Brain microvascular endothelial cell (primary cell): ENCODE results near the gene TET2.

Experiments
- DNase-seq: peaks from one replicate; pipeline ENCODE4 v3.0.0-alpha.2; 2020
- H3K27ac ChIP-seq: fragments of 250-450 bp; sonication (Bioruptor Pico); 2 replicates; pipeline ENCODE4 v1.5.1; 2020; ENCODE audit warnings: mild to moderate bottlenecking, moderate library complexity
- H3K27me3 ChIP-seq: fragments of 250-450 bp; sonication (Bioruptor Pico); replicated peaks from 2 replicates; pipeline ENCODE4 v1.5.1; 2020; ENCODE audit warnings: mild to moderate bottlenecking
- H3K36me3 ChIP-seq: fragments of 250-450 bp; sonication (Bioruptor Pico); replicated peaks from 2 replicates; pipeline ENCODE4 v1.5.1; 2020; ENCODE audit warnings: mild to moderate bottlenecking
- H3K4me3 ChIP-seq: 2 replicates; pipeline ENCODE4 v1.5.1; 2011; ENCODE audit warnings: low read depth, mild to moderate bottlenecking, control low read depth, low read length, moderate library complexity
- CTCF ChIP-seq: IDR thresholded peaks from 2 replicates; pipeline ENCODE4 v1.5.1; 2011; ENCODE audit warnings: low read depth, mild to moderate bottlenecking, moderate library complexity, low read length, control low read depth, inconsistent platforms; ENCODE audit errors: missing control alignments
- in situ Hi-C: cut with HindIII; loops from 2 replicates; pipeline ENCODE4 v1.10.0; 2017; ENCODE audit warnings: low sequenced_read_pairs, low pct_ligation_motif_present

The TET2 gene

GRCh38 chr4:105158837-105159236 is 12.2 kb downstream of the TET2 start:
- Histone ChIP-seq H3K36me3 (no peaks in the 10 kb centered on the region), H3K27me3 (no peaks in the 10 kb centered on the region), H3K27ac (no peak overlapping the region), H3K4me3 (no peak overlapping the region)
- in situ Hi-C loops = no loop called here
- TF ChIP-seq CTCF = no peak
- DNase-seq = no peak

- no peak overlapping the region for H3K27ac ChIP-seq
Observed at GRCh38 chr4:105162123-105162796, 15.6 kb downstream of the TET2 start.

GRCh38 chr4:105164548-105164947 is 17.9 kb downstream of the TET2 start:
- H3K36me3 ChIP-seq = no peaks in the 10 kb centered on the region
- H3K27me3 ChIP-seq = no peaks in the 10 kb centered on the region
- TF ChIP-seq CTCF = no peak
- H3K4me3 ChIP-seq = no peak overlapping the region
- in situ Hi-C loops = no loop called here
- H3K27ac ChIP-seq = no peak overlapping the region
- no peak for DNase-seq

More at GRCh38 chr4:105162123-105162796, 15.6 kb downstream of the TET2 start:
- no peak for DNase-seq
- Histone ChIP-seq H3K4me3 (no peak overlapping the region), H3K36me3 (no peaks in the 10 kb centered on the region), H3K27me3 (no peaks in the 10 kb centered on the region)
- no peak for TF ChIP-seq CTCF
- in situ Hi-C loops = no loop called here

GRCh38 chr4:105166066-105166465 is 19.4 kb downstream of the TET2 start:
- DNase-seq = no peak
- in situ Hi-C loops = no loop called here
- TF ChIP-seq CTCF = no peak

GRCh38 chr4:105170711-105171110 is 24.0 kb downstream of the TET2 start:
- Histone ChIP-seq H3K36me3 (no peaks in the 10 kb centered on the region), H3K27me3 (no peaks in the 10 kb centered on the region), H3K27ac (no peak overlapping the region), H3K4me3 (no peak overlapping the region)
- no peak for TF ChIP-seq CTCF
- in situ Hi-C loops = no loop called here
- no peak for DNase-seq

More at GRCh38 chr4:105166066-105166465, 19.4 kb downstream of the TET2 start:
- H3K27ac ChIP-seq = no peak overlapping the region
- H3K36me3 ChIP-seq = no peaks in the 10 kb centered on the region
- no peaks in the 10 kb centered on the region for H3K27me3 ChIP-seq
- H3K4me3 ChIP-seq = no peak overlapping the region

GRCh38 chr4:105171912-105172311 is 25.2 kb downstream of the TET2 start:
- TF ChIP-seq CTCF = no peak
- H3K27ac ChIP-seq = no peak overlapping the region
- in situ Hi-C loops = no loop called here

More at GRCh38 chr4:105171912-105172311, 25.2 kb downstream of the TET2 start:
- DNase-seq = no peak
- Histone ChIP-seq H3K36me3 (no peaks in the 10 kb centered on the region), H3K27me3 (no peaks in the 10 kb centered on the region), H3K4me3 (no peak overlapping the region)
